Measurements from ENCODE around the gene ATG5.

DNA sequence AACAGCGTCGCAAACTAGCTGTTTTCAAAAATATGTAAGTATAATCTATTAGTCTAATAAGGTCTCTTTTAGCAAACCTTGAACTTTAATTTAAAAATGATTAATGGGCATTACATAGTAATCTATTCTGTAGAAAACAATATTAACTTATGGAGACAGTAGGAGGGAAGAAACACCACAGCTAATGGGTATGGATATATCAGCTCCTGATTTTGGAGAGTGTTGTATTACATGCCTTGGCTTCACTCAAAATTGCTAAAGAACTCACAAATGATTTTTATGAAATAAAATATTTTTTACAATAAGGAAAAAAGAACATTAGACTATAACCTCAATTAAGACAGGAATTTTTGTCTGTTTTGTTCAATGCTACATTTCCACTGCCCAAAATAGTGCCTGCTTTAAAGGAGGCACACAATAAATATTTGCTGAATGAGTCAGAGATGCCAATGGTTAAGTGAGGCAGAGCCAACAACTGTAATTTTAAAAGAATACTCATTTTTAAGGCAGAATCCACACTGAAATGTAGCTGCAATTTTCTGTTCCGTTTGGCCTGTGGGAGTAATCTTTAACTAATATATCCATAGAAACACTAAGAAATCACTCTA is 15.7 kb downstream of the ATG5 start:
- TF ChIP-seq YY1 (IDR thresholded peaks at IDR 0.05; ENCODE audit: insufficient read depth, insufficient read length) (no peak), SUZ12 (IDR thresholded peaks at IDR 0.05; ENCODE audit: extremely low read depth, insufficient read depth, insufficient read length) (no peak), ZNF274 (IDR thresholded peaks at IDR 0.05; ENCODE audit: low read depth, low read length) (no peak)

All from NT2/D1 (cell line).